HG02973 (cell line): ENCODE data around the gene RAP1B.

ENCODE experiments used
- ATAC-seq: cut with Tn5 transposase; IDR thresholded peaks from one replicate; pipeline ENCODE4 v1.9.1; 2021; ENCODE audit warnings: moderate library complexity; ENCODE audit not compliant: unreplicated experiment

The RAP1B gene

DNA sequence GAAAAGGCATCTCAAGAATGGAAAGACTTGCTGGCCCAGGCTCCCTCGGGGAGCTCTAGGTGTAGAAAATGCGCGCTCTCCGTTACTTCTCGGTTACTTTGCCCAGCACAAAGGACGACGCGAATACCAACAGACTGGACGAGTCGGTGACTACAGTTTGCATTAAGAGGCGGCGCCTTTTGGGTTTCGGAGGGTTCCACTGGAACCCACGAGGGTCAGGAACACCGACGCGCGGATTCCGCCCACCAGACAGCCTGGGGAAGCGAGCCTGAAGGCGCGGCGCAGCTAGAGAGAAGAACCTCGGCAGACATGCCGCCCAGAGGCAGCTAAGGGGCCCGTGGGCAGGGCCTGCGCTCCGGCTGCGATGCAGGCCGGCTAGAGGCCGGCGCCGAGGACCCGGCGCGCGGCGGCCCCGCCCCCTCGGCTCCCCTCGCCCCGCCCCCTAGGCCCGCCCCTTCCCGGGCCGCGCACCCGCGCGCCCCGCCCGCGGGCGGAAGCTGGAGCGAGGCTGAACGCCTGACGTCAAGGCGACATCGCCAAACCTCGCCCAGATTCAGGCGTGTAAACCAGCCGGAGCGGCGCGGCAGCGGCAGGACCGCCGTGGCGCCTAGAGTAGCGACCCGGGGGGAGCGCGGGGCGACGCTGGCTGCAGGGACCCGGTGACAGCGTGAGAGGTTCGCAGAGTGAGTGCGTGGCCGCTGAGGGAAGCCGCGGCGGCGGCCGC lies at the start of gene RAP1B:
RAP1B (plus strand) TSS at position 530 of the 724 bp plus-strand sequence. CDS start 37,826 bp downstream, outside the sequence.
- peak; percentile 77 for ATAC-seq

DNA sequence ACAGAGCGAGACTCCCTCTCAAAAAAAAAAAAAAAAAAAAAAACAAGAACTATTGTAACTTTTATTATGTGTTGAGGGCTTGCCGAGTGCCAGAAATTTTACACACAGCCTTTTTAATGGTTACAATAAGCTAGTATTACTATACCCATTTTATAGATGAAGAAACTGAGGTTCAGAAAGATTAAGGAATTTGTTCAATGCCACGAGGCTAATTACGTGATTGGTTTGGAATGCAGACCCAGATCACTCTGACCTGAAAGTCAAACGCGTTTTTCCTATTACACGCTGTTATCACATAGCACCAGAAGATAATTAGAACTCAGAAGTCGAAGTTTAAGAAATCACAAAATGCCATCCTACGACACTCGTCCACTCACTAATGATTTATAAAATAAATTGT lies 48.9 kb upstream of the RAP1B start:
- no peak for ATAC-seq

DNA sequence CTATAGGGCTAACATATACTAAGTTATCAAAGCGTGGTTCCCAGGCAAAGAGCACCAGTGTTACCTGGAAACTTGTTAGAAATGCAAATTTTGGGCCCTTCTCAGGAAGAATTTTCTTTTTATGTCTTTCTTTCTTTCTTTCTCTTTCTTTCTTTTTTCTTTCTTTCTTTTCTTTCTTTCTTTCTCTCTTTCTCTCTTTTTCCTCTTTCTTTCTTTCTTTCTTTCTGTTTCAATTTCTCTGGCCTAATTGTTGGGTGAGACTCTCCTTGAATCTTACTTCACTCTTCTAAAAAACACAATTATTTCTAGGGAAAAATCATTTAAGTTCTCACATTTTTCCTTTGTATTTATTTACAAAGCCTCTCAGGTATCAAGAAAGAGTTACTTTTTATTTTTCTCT lies 46.5 kb upstream of the RAP1B start:
- ATAC-seq, result no peak

DNA sequence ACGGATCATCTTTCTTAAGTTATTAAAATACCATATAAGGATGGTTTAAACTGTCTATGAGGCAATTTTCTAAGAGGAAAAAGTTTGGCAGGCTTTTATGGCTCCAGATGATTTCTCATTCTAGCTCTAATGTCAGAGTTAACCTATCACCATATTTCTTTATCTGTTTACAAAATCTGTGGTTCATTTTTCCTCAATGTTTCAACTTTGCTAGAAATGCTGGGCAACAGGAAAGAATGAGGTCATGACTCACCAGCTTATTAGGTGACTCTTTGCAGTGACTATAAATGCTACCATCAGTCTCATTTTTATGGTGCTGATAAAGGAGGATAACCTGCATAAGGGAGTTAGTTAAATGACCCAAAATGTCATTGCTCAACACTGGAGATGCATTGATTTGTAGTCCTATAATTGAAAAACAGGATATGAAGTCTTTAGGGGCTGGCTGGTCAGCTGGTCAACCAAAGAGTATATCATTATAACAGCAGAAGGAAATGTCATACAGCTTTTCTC lies 45.3 kb upstream of the RAP1B start:
- ATAC-seq, result no peak

DNA sequence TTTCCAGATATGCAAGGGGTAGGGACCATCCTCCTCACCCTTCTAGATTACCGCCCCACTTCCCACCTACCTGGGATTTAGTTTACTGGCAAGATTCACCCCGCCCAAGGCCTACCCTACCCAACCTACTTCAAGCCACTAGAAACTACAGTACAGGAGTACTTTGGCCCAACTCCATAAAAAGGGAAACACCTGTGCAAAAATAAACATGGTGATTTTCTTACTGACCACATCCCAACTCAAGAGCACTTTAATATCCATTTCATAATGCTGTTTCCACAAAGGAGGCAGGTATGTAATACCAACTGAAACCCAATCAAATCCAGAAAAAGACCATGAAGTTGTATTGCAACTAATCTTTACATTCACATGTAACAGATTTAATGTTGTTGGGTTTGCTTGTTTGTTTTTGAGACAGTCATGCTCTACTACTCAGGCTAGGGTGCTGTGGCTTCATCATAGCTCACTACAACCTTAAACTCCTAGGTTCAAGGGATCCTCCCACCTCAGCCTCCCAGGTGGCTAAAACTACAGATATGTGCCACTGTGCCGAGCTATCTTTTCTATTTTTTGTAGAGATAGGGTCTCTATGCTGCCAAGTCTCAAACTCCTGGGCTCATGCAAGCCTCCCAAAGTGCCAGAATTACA lies 41.7 kb upstream of the RAP1B start:
- ATAC-seq, result no peak

DNA sequence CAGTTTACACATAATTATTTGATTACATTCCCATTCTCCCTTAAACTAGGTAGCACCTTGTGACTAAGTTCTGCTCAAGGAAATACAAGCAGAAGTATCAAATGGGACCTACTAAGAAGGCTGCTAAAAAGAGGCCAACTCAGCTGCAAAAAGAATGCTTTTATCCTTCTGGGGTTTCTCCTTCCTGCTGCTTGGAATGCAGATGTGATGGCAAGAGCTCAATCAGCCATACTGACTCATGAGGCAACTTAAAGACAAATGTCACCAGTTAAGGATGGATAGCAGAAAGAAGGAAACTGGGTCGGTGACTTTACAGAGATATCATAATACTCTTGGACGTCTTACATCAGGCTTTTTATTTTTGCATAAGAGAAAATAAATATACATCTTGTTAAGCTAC lies 38.0 kb upstream of the RAP1B start:
- ATAC-seq, result no peak

DNA sequence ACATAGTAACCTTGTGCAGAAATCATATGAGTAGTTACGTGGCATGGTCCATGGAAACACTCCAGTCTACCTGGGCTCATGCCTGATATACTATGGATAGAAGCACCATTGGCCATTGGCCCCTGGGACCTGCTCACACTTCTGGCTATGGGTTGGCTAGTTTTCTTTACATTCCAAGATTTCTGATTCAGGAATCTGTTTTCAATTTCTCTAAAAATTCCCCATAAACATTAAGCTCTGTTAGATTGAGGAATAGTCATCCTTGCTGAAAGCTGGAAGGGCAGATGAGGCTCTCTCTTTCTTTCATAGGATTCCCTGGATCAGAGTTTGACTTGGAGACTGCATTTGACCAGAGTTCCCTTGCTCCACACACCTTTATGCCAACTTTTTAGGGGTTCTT lies 37.3 kb upstream of the RAP1B start:
- no peak for ATAC-seq

DNA sequence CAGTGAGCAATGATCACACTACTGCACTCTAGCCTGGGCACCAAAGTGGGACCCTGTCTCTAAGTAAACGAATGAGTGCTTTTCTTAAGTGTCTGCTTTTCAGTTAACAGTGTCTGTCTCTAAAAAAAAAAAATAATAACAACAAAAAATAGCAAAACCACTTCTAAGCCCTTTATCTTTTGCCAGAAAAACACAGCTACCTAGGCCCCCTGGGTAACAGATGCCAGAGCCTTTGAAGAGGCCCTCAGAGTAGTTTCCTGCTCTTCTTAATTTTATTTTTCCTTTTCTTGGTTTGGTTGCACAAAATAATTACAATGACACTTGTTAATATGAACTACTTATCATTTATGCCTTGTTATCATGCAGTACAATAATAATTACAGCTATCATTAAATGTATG lies 32.8 kb upstream of the RAP1B start:
- no peak for ATAC-seq

DNA sequence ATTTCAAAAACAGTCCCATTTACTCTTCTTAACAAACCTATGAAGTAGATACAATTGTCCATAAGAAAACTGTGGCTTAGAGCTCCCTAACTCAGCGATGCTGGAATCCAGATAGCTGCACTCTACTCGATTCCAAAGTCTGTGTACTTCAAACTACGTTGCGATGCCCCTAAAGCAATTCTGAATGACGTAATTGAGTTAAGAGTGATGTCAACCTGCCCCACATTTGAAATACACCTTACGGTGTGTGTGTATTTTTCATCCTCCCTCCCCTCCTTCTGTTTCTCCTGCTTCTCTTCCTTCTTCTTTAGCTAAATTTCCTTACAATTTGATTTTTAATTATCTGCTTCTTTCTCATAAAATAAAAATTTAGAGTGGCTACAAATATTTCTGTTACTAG lies 31.9 kb upstream of the RAP1B start:
- no peak for ATAC-seq

DNA sequence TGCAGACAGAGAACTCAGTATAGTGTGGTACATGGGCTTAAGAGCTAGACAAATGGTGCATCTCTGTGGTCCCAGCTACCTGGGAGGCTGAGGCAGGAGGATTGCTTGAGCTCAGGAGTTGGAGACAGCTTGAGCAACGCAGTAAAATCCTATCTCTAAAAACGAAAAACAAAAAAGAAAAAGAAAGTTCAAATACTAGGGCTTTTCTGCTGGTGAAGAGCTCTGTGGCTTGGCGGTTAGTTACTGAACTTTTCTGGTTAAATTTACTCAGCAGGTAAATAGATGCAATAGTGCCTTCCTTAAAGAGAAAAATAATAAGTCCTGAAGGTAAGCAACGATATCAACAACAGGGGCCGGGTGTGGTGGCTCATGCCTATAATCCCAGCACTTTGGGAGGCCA lies 31.4 kb upstream of the RAP1B start:
- no peak for ATAC-seq

DNA sequence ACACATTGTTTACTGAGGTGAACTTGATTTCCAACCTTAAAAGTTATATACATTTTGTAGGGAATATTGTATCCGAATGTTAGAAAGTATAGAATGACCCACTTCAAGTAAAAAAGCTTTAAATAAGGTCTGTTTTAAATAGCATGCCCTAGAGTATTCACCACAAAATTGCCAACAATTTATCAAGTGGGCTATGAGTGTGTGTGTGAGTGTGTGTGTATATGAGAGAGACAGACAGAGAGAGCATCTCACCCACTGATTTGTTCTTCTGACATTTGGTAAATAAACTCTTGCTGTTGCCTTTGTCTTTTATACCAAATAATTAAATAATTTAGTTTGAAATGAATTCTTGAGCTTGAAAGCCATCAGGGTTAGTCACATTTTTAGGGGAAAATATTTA lies 29.8 kb upstream of the RAP1B start:
- ATAC-seq, result no peak

DNA sequence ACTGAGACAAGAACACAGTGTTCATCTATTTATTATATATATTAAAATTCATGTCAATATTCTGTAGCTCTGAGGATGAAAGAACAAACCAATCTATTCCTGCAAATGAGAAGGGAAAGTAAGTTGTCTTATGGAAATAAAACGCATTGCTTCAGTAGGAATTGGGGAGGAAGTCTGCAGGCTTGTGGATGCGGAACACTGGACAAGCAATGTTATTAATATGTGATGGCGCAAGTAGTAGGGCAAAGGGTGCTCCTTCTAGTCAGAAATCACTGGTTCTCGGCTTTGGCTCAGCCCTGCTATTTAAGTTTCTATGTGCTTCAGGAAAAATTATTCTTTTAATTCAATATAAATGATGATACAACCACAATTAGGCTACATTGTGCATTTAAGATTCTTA lies 28.8 kb upstream of the RAP1B start:
- ATAC-seq, result no peak

DNA sequence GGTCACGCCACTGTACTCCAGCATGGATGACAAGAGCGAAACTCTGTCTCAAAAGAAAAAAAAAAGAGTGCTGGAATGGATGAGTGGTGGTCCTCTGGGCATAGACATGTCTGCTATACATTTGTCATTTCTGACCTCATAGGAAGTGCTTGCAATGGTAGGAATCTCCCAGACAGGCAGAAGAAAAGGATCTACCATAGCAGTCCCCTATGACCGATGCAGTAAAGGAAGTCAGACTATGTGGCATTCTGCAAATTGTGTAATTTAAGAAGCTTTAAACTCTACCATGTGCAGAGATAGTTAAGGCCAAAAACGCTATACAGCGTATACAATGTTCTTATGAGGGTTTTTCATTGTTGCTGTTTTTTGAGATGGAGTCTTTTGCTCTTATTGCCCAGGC lies 24.7 kb upstream of the RAP1B start:
- no peak for ATAC-seq

DNA sequence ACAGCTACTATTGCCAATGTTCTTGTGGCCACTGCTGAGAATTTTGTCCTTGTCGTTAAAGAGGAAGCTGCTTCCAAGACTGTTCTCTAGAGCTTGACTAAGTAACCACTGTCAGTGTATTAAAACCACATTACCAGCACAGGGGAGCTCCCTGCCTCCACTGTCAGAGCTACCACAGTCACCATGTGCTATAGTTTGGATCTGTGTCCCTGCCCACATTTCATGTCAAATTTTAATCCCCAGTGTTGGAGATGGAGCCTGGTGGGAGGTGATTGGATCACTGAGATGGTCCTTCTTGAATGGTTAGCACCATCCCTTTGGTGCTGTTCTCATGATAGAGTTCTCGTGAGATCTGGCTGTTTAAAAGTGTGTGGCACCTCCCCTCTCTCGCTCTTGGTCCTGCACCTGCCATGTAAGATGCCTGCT lies 23.2 kb upstream of the RAP1B start:
- peak; percentile 75 for ATAC-seq

DNA sequence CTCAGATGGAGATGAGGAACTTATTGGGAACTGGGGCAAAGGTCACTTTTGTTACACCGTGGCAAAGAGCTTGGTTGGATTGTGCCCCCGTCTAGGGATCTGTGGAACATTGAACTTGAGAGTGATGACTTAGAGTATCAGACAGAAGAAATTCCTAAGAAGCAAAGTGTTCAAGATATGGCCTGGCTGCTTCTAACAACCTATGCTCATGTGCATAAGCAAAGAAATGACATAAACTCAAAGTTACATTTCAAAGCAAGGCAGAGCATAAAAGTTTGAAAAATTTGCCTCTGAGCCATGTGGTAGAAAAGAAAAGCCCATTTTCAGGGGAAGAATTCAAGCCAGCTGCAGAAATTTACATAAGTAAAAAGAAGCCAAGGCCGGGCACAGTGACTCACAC lies 21.5 kb upstream of the RAP1B start:
- no peak for ATAC-seq

DNA sequence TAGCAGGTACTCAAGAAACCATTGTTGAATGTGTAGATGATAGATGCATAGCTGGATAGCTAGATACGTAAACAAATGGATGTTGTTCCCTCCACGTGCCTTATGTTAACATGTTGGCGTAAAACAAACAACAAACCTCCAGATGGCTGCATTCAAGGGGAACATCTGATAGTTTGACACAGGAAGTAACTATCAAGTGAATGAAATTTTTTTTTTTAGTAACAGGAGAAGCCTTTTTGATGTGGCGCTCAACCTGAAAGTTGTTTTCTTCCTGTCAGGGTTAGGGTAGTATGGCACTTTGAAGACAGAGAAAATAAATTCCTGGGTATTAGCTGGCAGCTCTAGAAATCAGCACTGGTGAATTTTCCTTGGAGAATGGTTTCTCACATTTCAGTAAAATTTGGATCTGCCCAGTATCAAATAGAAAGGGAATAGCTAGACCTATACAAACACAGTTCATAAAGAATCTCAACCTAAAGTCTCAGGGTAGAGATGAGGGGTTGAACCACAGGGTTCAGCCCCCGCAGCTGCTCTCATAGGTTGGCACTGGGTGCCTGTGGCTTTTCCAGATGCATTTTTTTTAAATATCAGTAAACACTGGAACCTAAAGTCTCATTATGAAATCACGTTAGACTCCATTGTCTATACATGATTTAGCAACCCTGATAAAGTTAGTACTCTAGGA lies 18.8 kb upstream of the RAP1B start:
- ATAC-seq, result no peak

DNA sequence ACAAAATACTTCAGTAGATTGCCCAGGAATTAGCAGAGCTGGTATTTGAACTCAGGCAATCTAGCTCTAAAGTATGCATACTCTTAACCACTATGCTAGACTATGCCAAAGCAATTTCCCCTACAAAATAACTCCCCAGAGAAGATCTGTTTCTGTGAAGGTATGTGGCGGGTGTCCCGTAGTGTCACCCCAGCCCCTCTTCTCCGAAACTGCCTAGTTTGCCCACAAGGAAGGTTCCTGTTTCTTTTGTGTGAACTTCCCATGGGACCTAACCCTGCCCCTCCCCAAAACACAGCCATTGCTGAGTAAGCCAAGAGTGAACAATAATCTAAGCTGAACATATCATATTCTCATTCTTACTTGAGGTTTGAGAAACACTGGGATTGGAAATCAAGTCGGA lies 15.5 kb upstream of the RAP1B start:
- ATAC-seq, result no peak

DNA sequence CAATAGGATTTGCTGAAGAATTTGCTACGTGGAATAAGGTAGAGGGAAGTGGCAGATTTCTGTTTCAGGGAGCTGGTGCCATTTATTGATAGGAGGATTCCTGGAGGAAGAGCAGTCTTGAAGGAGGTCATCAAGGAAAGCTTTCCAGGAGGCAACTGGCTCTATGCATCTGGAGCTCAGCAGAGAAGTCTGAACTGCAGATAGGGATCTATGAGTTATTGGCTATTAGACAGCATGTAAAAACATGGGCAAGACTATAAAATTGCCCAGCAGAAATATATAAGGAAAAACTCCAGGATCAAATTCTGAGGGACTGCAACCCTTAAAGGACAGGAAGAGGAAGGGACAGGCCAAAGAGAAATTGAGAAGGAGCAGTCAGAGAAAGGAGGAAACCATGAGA lies 8.9 kb upstream of the RAP1B start:
- ATAC-seq, result no peak

DNA sequence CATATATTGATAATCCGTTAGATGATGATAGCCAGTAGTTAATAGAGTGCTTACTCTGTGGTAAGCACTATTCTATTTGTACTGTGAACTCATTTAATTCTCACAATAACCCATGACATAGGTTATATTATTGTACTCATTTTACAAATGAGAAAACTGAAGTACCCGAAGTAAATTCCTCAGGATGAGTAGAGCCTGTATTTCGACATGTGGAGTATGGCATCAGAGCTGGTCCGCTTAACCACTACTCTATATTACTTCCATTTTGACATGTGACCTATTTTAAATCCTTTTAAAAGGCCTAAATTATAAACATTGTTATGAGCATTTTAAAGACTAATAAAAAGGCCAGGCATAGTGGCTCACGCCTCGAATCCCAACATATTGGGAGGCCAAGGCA lies 8.0 kb upstream of the RAP1B start:
- ATAC-seq, result no peak

DNA sequence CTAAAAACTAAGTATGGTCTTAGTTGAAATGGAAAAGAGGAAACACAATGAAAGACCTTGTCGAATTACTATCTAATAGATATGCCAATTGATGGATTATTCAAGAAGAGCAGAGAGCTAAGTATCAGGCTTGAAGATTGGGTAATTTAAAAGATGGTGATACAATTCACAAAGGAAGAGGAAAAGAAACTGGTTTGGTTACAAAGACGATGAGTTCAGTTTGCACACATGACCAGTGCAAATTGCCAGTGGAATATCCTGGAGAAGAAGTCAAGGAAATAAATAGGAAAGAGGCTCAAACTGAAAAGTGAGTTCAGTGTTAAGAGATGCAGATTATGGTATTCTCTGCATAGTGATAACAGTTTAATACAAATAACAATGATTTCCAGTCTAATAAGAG lies 2.5 kb upstream of the RAP1B start:
- ATAC-seq, result no peak

DNA sequence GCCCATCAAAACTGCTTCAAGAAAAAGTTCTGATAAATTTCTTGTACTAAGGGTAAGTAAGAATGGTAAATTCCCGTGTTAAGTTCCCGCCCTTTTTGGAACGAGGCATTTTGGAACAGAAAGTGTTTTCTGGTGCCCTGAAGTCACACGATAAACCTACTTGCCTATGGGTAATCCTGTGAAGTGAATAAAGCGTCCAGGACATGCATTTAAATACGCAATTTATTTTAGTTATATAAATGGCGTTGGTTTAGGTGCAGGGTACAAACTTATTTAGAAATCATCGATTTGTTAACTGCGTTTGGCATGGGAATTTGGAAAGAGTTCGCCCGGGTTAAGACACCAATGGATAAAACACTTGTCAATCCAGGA lies 715 bp upstream of the RAP1B start:
- no peak for ATAC-seq
